Hepatocyte (in vitro differentiated cells): ENCODE results near the gene ZNF462. TPM values are rescaled to one million over a fixed set of nuclear protein-coding genes. Genes with fewer than 3 reads are reported as not detected.

ENCODE experiments used
- DNase-seq: peaks from one replicate; pipeline ENCODE4 v3.0.0-alpha.2; 2016; ENCODE audit warnings: low spot score
- H2AFZ ChIP-seq: fragments of 200-600 bp; sonication (generic); 2 replicates; pipeline ENCODE4 v1.6.0; 2016; ENCODE audit warnings: antibody characterized with exemption, mild to moderate bottlenecking
- H3K27ac ChIP-seq: fragments of 200-600 bp; sonication (generic); 2 replicates; pipeline ENCODE4 v1.5.1; 2016; ENCODE audit warnings: mild to moderate bottlenecking
- H3K27me3 ChIP-seq: fragments of 200-600 bp; sonication (generic); 2 replicates; pipeline ENCODE4 v1.6.1; 2016
- H3K36me3 ChIP-seq: fragments of 200-600 bp; sonication (generic); replicated peaks from 2 replicates; pipeline ENCODE4 v1.5.1; 2016; ENCODE audit warnings: low read depth; ENCODE audit not compliant: insufficient read depth
- H3K4me1 ChIP-seq: fragments of 200-600 bp; sonication (generic); 2 replicates; pipeline ENCODE4 v1.5.1; 2016; ENCODE audit warnings: mild to moderate bottlenecking, moderate library complexity; ENCODE audit not compliant: insufficient read depth
- H3K4me2 ChIP-seq: fragments of 200-600 bp; sonication (generic); 2 replicates; pipeline ENCODE4 v1.6.0; 2016
- H3K4me3 ChIP-seq: fragments of 200-600 bp; sonication (generic); 2 replicates; pipeline ENCODE4 v1.5.1; 2016; ENCODE audit warnings: mild to moderate bottlenecking
- H3K79me2 ChIP-seq: fragments of 200-600 bp; sonication (generic); 2 replicates; pipeline ENCODE4 v1.6.0; 2017; ENCODE audit warnings: mild to moderate bottlenecking
- H3K9me2 ChIP-seq: fragments of 200-600 bp; sonication (generic); replicated peaks from 2 replicates; pipeline ENCODE4 v1.6.0; 2017; ENCODE audit warnings: mild to moderate bottlenecking; ENCODE audit not compliant: insufficient read depth
- H3K9me3 ChIP-seq: fragments of 200-600 bp; sonication (generic); 2 replicates; pipeline ENCODE4 v1.5.1; 2016; ENCODE audit warnings: low read depth, mild to moderate bottlenecking
- H4K20me1 ChIP-seq: fragments of 200-600 bp; sonication (generic); 2 replicates; pipeline ENCODE4 v1.6.0; 2016; ENCODE audit warnings: mild to moderate bottlenecking; ENCODE audit not compliant: insufficient read depth, poor library complexity, severe bottlenecking
- CTCF ChIP-seq: fragments of 200-600 bp; sonication (generic); IDR thresholded peaks from 2 replicates; pipeline ENCODE4 v1.5.1; 2016; ENCODE audit warnings: antibody characterized with exemption, mild to moderate bottlenecking; ENCODE audit not compliant: poor library complexity
- EZH2 ChIP-seq: fragments of 200-600 bp; sonication (generic); IDR thresholded peaks from 2 replicates; pipeline ENCODE4 v1.6.1; 2016; ENCODE audit warnings: antibody characterized with exemption, mild to moderate bottlenecking, borderline replicate concordance
- EZH2phosphoT487 ChIP-seq: fragments of 200-600 bp; sonication (generic); IDR thresholded peaks from one replicate; pipeline ENCODE4 v1.6.1; 2018; ENCODE audit warnings: antibody characterized with exemption, mild to moderate bottlenecking, low read depth, moderate library complexity; ENCODE audit not compliant: unreplicated experiment, severe bottlenecking
- WGBS: methylation state at CpG from one replicate; pipeline ENCODE4 v1.1.6; 2016; ENCODE audit warnings: low lambda C conversion rate; ENCODE audit errors: missing lambda C conversion rate; 5-methylcytosine and 5-hydroxymethylcytosine counted together
- polyA plus RNA-seq: library from polyadenylated mRNA; unstranded; fragments of >200 nt; fragmentation: Nextera tagmentation; extraction: Ambion mirVana; gene quantifications from 2 replicates; pipeline ENCODE4 v1.2.1, GENCODE V29; 2016
- total RNA-seq: library from RNA; depleted of rRNA; stranded (reverse); fragments of >200 nt; gene quantifications from 2 replicates; pipeline ENCODE4 v1.2.3, GENCODE V29; 2014

The ZNF462 gene
- total and polyA plus RNA-seq, 2 experiments from 2014 or later, result 7.8 to 27.5 TPM

GRCh38 chr9:106820866-106821265 is 42.1 kb upstream of the ZNF462 start:
- no peak for DNase-seq
- H3K9me3 ChIP-seq, result no peaks in the 10 kb centered on the region
- TF ChIP-seq EZH2 (no peak), CTCF (no peak), EZH2phosphoT487 (no peak)
- no peak overlapping the region for H3K27ac ChIP-seq
- 54% methylated on average over 1 of the region's 1 CpG for WGBS
- H3K79me2 ChIP-seq, result no peaks in the 10 kb centered on the region
- no peaks in the 10 kb centered on the region for H3K36me3 ChIP-seq
- H3K4me1 ChIP-seq, result no peaks in the 10 kb centered on the region
- no peak overlapping the region for H3K4me3 ChIP-seq
- H3K27me3 ChIP-seq, result no peaks in the 10 kb centered on the region
- H2AFZ ChIP-seq, result no peak overlapping the region
- H3K9me2 ChIP-seq, result no peaks in the 10 kb centered on the region
- H4K20me1 ChIP-seq, result no peaks in the 10 kb centered on the region
- no peak overlapping the region for H3K4me2 ChIP-seq

GRCh38 chr9:106828070-106828469 is 34.9 kb upstream of the ZNF462 start:
- Histone ChIP-seq H3K4me1 (no peaks in the 10 kb centered on the region), H4K20me1 (no peaks in the 10 kb centered on the region), H3K4me3 (no peak overlapping the region), H3K4me2 (no peak overlapping the region), H3K27me3 (no peaks in the 10 kb centered on the region), H3K36me3 (no peaks in the 10 kb centered on the region), H3K9me2 (no peaks in the 10 kb centered on the region), H3K27ac (no peak overlapping the region), H2AFZ (no peak overlapping the region), H3K79me2 (no peaks in the 10 kb centered on the region), H3K9me3 (no peaks in the 10 kb centered on the region)
- DNase-seq, result peak; percentile 6
- TF ChIP-seq CTCF (no peak), EZH2 (no peak)
- 69% methylated on average over 3 of the region's 3 CpGs for WGBS

GRCh38 chr9:106828965-106829364 is 34.0 kb upstream of the ZNF462 start:
- Histone ChIP-seq H3K4me3 (no peak overlapping the region), H3K27ac (no peak overlapping the region), H3K27me3 (no peaks in the 10 kb centered on the region), H3K4me1 (no peaks in the 10 kb centered on the region), H3K4me2 (no peak overlapping the region), H3K79me2 (no peaks in the 10 kb centered on the region), H3K9me3 (no peaks in the 10 kb centered on the region), H2AFZ (no peak overlapping the region), H4K20me1 (no peaks in the 10 kb centered on the region), H3K36me3 (no peaks in the 10 kb centered on the region), H3K9me2 (no peaks in the 10 kb centered on the region)
- no peak for DNase-seq
- TF ChIP-seq EZH2phosphoT487, result no peak

GRCh38 chr9:106829666-106830408 is 33.1 kb upstream of the ZNF462 start:
- Histone ChIP-seq H3K36me3 (no peaks in the 10 kb centered on the region), H3K79me2 (no peaks in the 10 kb centered on the region), H3K4me2 (no peak overlapping the region), H3K4me3 (no peak overlapping the region), H3K9me2 (no peaks in the 10 kb centered on the region), H4K20me1 (no peaks in the 10 kb centered on the region), H3K4me1 (no peaks in the 10 kb centered on the region), H3K27ac (peak overlapping the region; percentile 20), H3K27me3 (no peaks in the 10 kb centered on the region), H3K9me3 (no peaks in the 10 kb centered on the region), H2AFZ (no peak overlapping the region)
- WGBS, result 67% methylated on average over 2 of the region's 2 CpGs
- TF ChIP-seq EZH2phosphoT487, result no peak
- no peak for TF ChIP-seq EZH2
- TF ChIP-seq CTCF, result no peak
- DNase-seq, result no peak
